H1 (cell line): ENCODE results near the gene ZNF316. TPM values are rescaled to one million over a fixed set of nuclear protein-coding genes. Genes with fewer than 3 reads are reported as not detected.

ENCODE experiments used
- CBX5 ChIP-seq: fragments of 300-800, 300-1000 bp; sonication (generic); IDR thresholded peaks from 2 replicates; pipeline ENCODE4 v1.7.1; 2016; ENCODE audit warnings: antibody characterized with exemption, low read length, low read depth
- MAX ChIP-seq: IDR thresholded peaks from 2 replicates; pipeline ENCODE4 v1.6.1; 2012; ENCODE audit warnings: inconsistent platforms
- SP1 ChIP-seq: IDR thresholded peaks from 2 replicates; pipeline ENCODE4 v1.6.1; 2011; ENCODE audit warnings: low read depth, low read length
- polyA plus RNA-seq, 7 experiments: library from polyadenylated mRNA; depleted of rRNA in 3 of 7; stranded (reverse) in 5 of 7; unstranded in 2 of 7; fragments of >200 nt in 5 of 7; fragments of 200-250 nt in 2 of 7; gene quantifications; 1 replicate in 5 of 7; 2 replicates in 1 of 7; 4 replicates in 1 of 7; pipeline versions ENCODE4 v1.2.1 to v1.2.3, GENCODE V29; 2011 to 2013; ENCODE audit warnings: missing spikeins in 2 of 7, mixed read lengths in 2 of 7
- total RNA-seq: library from RNA; stranded (reverse); fragmentation: NEBNext Ultra II Directional; extraction: Animal tissue kit (Norgen Biotek cat#: 25700); gene quantifications from 2 replicates; pipeline ENCODE4 v1.2.1, GENCODE V29; 2021

ZNF316 gene
- total and polyA plus RNA-seq, 2 of the 8 experiments (the other 6 are each of a cell fraction or from before 2014, with no cell fraction given) = 3.6 to 13.7 TPM

DNA sequence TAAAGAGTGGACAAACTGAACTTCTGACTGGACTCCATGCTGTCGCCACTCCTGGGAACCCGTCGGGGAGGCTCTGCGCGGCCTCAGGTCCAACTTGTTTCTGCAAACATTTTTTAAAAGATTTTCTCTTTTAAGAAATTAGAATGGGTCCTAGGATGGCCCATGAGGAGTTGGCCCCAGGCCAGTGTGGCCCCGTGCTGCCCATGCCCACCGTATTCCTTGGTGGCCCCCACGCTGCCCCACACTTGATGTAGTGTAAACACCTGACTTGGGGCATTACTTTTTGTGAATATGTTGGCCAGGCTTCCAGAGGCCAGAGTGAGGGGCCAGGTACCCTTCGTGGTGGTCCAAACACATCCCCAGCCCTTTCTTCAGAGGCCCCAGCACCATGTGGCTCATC, 19.3 kb downstream of the ZNF316 start (continued):
- TF ChIP-seq CBX5 (no peak), SP1 (no peak), MAX (no peak)
